T-helper 1 cell treated with Interleukin-12 subunit alpha and Interleukin-12 subunit beta and Interleukin-4 antibody, amounts not matched to agents 30 μg/mL and 1 μg/mL, for 36 hours (primary cell): Measurements from ENCODE around the gene CYYR1.

ENCODE experiments used
- H3K27ac Mint-ChIP-seq: one replicate; pipeline ENCODE4 v1.8.0; 2021; ENCODE audit warnings: mild to moderate bottlenecking, mixed read lengths
- H3K27me3 Mint-ChIP-seq: one replicate; pipeline ENCODE4 v1.8.0; 2021; ENCODE audit warnings: low read depth, mixed read lengths
- H3K36me3 Mint-ChIP-seq: one replicate; pipeline ENCODE4 v1.8.0; 2021; ENCODE audit warnings: low read depth, mixed read lengths
- H3K4me1 Mint-ChIP-seq: one replicate; pipeline ENCODE4 v1.8.0; 2021; ENCODE audit warnings: low read depth, mixed read lengths
- H3K4me3 Mint-ChIP-seq: one replicate; pipeline ENCODE4 v1.8.0; 2021; ENCODE audit warnings: mild to moderate bottlenecking, moderate library complexity, mixed read lengths
- H3K9me3 Mint-ChIP-seq: one replicate; pipeline ENCODE4 v1.8.0; 2021; ENCODE audit warnings: mixed read lengths

CYYR1 gene

DNA sequence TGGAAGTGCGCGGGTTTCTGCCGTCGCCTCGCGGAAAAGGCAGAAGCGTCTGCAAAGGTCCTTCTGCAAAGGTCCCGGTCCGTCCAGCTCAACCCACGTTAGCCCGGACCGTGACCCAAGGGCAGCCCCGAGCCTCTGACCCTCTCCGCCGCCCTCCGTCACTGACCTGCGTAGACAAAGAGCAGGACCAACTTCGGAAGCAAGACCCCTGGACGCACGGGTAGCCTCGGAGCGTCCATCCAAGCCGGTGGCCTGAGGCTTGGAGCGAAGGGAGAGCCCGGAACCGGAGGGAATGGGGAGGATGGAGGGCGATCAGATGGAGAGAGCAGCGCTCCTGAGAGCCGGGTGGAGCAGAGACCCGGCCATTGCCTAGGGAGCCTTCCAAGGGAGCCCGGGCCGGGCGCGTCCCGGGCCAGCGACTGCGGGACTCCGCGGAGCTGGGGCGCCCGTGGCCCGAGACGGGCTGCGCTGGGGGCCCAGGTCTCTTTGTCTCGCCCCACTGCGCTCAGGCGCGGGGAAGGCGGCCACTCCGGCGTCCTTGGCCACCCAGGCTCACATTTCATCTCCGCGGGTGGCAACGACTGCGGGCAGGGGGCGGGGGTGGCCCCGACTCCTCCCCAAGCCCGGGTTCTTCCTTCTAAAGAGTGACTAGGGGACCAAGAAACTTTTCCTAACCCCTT, at the start of gene CYYR1:
CYYR1 (minus strand) TSS at position 585 of the 680 bp plus-strand sequence; CDS start at position 239, 346 bp downstream.
- no peaks in the 10 kb centered on the region for H3K4me1 Mint-ChIP-seq
- H3K4me3 Mint-ChIP-seq = no peak within 1 kb of the TSS
- H3K27ac Mint-ChIP-seq = no peak within 1 kb of the TSS
- peaks cover 14% of the 10 kb centered on the region for H3K9me3 Mint-ChIP-seq
- peaks cover 25% of the 10 kb centered on the region for H3K27me3 Mint-ChIP-seq
- H3K36me3 Mint-ChIP-seq = peaks cover 3% of the 10 kb centered on the region

DNA sequence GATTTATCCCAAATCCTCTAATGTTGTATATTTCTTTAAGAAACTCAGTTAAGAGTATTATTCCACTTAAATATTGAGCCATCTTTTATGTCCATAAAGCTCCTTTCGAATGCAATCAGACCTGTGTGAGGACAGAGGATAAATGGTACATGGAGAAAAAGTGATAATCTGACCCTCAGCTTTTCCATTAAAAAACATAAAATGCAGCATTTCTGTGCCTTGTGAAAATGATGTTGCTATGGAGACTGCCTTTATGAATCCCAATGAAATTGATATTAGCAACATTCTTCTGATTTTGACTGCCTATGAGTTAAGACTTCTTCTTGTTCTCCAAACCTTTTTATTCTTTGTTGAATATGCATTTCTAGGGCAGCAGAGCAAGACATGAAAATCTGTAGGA, 44.1 kb upstream of the CYYR1 start:
- no peaks in the 10 kb centered on the region for H3K36me3 Mint-ChIP-seq
- H3K4me1 Mint-ChIP-seq = no peaks in the 10 kb centered on the region
- H3K27me3 Mint-ChIP-seq = no peaks in the 10 kb centered on the region
- H3K27ac Mint-ChIP-seq = no peak overlapping the region
- H3K4me3 Mint-ChIP-seq = no peak overlapping the region
- no peaks in the 10 kb centered on the region for H3K9me3 Mint-ChIP-seq

DNA sequence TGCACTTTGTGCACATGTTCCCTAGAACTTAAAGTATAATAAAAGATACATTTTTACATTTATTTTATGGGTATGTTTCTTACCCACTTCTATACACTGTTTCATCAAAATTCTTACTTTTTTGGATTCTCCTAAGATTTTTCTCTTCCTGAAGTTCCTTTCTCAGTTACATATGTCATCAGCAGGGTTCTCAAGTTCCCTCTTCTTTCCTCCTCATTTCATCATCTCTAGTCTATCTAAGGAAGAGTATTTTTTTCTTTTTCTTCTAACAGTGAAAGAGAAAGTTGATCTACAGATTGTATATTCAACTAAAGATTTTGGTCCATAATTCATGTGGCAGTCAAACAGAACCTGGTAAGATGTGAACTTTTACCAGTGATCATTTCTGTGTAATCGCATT, 41.2 kb upstream of the CYYR1 start:
- Mint-ChIP-seq H3K27me3 (no peaks in the 10 kb centered on the region), H3K36me3 (no peaks in the 10 kb centered on the region), H3K4me3 (no peak overlapping the region), H3K4me1 (no peaks in the 10 kb centered on the region), H3K9me3 (no peaks in the 10 kb centered on the region), H3K27ac (no peak overlapping the region)

DNA sequence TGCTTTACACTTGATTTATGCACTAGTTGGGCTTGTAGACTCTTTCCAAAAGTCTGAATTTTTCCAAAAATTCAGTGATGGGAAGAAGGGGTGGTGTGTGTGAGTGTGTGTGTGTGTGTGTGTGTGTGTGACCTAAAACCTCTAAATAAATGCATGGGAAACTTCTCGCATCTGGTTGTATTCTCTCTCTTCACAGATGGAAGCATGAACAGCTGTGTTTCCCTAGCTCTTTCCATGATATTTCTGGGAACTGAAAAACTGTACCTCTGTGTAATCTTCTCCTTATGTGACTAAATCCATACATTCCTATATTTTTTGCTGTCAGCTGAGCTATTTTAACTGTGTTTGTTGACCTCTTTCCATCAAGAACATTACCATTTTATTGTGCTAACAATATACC, 26.2 kb upstream of the CYYR1 start:
- Mint-ChIP-seq H3K9me3 (no peaks in the 10 kb centered on the region), H3K27ac (no peak overlapping the region), H3K4me3 (no peak overlapping the region), H3K4me1 (no peaks in the 10 kb centered on the region), H3K27me3 (no peaks in the 10 kb centered on the region), H3K36me3 (no peaks in the 10 kb centered on the region)

DNA sequence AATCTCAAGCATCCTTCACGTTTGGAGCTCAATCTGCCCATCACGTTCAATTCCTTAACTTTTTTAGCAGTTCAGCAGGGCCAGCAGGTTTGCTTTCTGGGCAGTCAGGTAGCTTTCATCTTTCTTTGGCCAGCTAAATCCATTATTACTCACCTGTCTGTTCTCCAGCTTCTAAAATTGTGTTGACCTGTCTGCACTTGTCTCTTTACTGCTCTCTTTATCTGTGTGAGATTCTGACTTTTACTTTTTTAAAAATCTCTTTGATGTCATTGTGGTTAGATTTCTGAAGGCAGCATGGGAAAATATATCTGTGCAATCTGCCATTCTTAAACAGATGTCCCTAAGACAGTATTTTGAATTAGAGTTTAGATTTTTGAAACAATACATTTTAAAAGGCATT, 24.9 kb upstream of the CYYR1 start:
- Mint-ChIP-seq H3K27ac (no peak overlapping the region), H3K36me3 (no peaks in the 10 kb centered on the region), H3K27me3 (no peaks in the 10 kb centered on the region), H3K4me1 (no peaks in the 10 kb centered on the region), H3K4me3 (no peak overlapping the region), H3K9me3 (no peaks in the 10 kb centered on the region)

DNA sequence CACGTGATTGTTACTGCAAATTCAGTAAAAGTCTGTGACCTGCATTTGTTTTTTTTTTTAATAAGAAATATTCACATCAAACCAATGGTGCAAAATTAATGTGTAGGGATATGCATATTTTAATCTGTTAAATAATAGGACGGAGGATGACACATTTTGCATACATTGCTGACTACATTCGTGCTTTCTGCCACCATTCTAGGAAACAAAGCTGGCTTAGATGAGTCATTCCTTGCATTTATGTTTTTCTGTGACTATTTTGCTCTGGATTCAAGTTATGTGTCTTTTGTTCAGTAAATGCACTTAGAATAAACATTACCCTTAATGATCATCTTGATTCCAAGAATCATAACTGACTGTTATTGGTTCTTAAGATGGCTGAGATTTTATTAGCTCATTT, 23.9 kb upstream of the CYYR1 start:
- no peak overlapping the region for H3K27ac Mint-ChIP-seq

DNA sequence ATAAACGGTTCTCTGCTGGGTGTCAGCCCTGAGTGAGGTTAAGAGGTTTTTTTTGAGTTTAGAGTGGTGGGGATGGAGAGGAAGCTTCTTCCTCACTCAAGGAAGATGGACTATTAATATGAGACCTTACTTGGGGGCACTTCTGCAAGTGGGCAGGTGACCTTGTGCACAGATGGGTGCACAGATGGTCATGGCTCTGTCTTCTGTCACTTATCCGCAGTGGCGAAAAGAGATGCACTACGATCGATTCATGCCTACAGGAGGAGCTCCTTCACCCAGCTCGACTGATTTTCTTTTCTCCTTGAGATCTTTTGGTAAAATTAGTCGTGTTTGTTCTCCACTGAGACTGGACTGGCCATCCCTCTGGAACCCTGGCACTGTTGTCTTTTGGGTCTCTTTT, 22.9 kb upstream of the CYYR1 start:
- no peaks in the 10 kb centered on the region for H3K9me3 Mint-ChIP-seq
- no peaks in the 10 kb centered on the region for H3K4me1 Mint-ChIP-seq
- H3K27ac Mint-ChIP-seq = no peak overlapping the region

More for the DNA sequence above, 23.9 kb upstream of the CYYR1 start:
- Mint-ChIP-seq H3K9me3 (no peaks in the 10 kb centered on the region), H3K4me1 (no peaks in the 10 kb centered on the region), H3K36me3 (no peaks in the 10 kb centered on the region), H3K27me3 (no peaks in the 10 kb centered on the region), H3K4me3 (no peak overlapping the region)

DNA sequence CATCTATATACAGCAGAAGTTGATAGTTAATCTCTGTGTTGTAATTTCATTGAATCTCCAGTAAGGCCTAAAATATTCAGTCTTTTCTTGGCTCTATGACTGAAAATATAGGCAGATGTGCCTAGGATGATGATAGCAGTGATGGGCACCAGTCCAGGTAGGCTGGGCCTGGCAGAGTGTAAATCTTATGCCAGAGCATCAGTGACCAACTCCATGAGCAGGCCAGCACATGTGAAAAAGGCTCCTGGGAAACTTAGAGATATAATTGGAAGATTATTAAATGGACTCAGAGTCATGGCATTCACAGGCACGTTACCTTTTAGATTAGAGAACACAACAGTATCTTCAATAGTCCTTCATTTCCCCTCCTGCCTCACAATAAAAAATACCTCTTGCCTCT, 20.7 kb upstream of the CYYR1 start:
- Mint-ChIP-seq H3K27me3 (no peaks in the 10 kb centered on the region), H3K36me3 (no peaks in the 10 kb centered on the region), H3K4me3 (no peak overlapping the region), H3K9me3 (no peaks in the 10 kb centered on the region), H3K27ac (no peak overlapping the region), H3K4me1 (no peaks in the 10 kb centered on the region)

More for the DNA sequence above, 22.9 kb upstream of the CYYR1 start:
- Mint-ChIP-seq H3K27me3 (no peaks in the 10 kb centered on the region), H3K36me3 (no peaks in the 10 kb centered on the region), H3K4me3 (no peak overlapping the region)

DNA sequence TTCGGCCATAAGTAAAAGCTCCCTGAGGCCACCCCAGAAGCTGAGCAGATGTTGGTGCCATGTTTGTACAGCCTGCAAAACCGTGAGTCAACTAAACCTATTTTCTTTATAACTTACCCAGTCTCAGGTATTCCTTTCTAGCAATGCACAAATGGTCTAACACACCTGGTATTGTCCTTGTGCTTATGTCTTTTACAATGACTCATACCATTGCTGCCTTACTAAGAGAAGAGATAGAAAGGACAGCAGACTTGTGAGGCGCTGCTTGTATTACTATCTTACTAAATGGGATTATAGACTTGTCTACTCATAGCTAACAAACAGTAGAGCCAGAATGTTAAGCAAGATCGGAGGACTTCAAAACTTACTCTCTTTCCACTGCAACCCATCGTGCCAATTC, 18.5 kb upstream of the CYYR1 start:
- H3K27ac Mint-ChIP-seq = no peak overlapping the region
- H3K4me3 Mint-ChIP-seq = no peak overlapping the region
- no peaks in the 10 kb centered on the region for H3K27me3 Mint-ChIP-seq
- H3K9me3 Mint-ChIP-seq = no peaks in the 10 kb centered on the region
- H3K36me3 Mint-ChIP-seq = no peaks in the 10 kb centered on the region
- H3K4me1 Mint-ChIP-seq = no peaks in the 10 kb centered on the region

DNA sequence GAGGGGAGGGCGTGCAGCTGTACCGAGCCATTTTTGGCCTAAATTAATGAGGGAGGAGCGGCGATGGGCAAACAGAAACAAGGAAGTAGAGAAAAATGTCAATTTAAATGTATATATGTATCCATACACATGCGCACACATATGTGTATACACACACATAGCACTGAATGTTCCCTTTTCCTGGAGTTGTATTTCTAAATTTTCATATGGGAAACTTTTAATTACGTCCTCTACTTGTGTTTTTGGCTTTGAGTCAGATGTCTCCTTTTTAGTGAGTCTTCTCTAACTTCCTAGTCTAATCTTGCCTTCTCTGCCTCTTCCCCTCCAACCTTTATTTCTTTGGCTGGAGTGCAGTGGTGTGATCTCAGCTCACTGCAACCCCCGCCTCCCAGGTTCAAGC, 15.4 kb upstream of the CYYR1 start:
- H3K4me1 Mint-ChIP-seq = no peaks in the 10 kb centered on the region
- no peak overlapping the region for H3K27ac Mint-ChIP-seq
- H3K9me3 Mint-ChIP-seq = no peaks in the 10 kb centered on the region
- no peaks in the 10 kb centered on the region for H3K27me3 Mint-ChIP-seq
- no peak overlapping the region for H3K4me3 Mint-ChIP-seq
- H3K36me3 Mint-ChIP-seq = no peaks in the 10 kb centered on the region

DNA sequence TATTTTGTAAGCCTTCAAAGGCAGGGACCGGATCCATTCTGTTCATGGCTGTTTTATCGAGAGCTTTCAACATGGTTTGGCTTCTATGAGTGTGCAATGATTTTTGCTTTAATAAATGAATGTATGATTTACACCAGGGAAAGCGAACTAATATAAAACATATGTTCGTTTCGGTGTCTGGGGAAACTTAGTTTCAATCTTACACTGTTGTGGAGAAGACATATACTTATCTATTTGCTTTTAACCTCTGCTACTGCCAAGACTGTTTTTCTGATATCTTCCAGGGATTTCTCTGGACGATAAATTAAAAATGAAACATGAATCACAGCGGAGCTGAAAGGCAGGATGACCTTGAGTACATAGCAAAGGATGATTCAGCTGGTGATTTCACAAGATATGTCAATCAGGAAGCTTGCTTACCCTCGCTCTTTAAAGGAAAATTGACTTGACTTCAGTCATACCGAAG, 14.7 kb upstream of the CYYR1 start:
- Mint-ChIP-seq H3K27ac (no peak overlapping the region), H3K4me1 (no peaks in the 10 kb centered on the region), H3K36me3 (no peaks in the 10 kb centered on the region), H3K27me3 (no peaks in the 10 kb centered on the region), H3K9me3 (peaks cover 1% of the 10 kb centered on the region), H3K4me3 (no peak overlapping the region)

DNA sequence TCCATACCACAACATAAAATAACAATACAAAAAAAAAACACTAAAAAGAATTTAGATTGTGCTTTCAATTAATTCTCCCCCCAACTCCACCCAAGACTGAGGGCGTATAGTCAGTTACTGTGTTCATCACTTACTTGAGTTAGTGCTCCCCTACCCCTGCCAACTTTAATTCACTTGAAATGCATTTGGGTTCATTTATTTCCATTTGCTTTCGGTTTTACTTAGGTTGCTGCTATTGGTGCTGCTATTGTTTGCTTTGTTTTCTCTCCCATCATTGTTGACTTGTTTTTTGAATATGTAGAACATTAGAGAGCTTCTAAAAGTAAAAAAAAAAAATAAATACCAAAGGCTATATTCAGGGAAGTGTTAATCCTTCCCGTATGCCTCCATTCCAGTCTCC, 10.7 kb upstream of the CYYR1 start:
- H3K27me3 Mint-ChIP-seq = no peaks in the 10 kb centered on the region
- no peak overlapping the region for H3K27ac Mint-ChIP-seq
- no peak overlapping the region for H3K4me3 Mint-ChIP-seq
- H3K4me1 Mint-ChIP-seq = no peaks in the 10 kb centered on the region
- no peaks in the 10 kb centered on the region for H3K36me3 Mint-ChIP-seq
- H3K9me3 Mint-ChIP-seq = peaks cover 27% of the 10 kb centered on the region

DNA sequence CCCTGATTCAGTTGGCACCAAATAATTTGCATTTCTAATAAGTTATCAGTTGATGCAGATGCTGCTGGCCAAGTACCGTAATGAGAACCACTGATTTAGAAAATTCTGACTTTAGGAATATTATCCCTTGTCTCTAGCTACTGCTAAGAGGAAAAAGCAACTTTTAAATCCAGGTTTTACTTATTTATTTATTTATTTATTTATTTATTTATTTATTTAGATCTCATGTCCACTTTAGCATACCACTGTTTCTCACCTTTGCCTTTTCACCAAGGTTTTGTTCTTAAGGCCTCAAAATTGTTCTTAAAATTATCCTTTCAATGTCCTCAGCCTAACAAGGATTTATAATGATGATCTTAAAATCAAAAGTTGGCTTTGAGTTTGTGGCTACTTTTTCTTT, 8.7 kb upstream of the CYYR1 start:
- H3K4me3 Mint-ChIP-seq = no peak overlapping the region
- H3K9me3 Mint-ChIP-seq = peaks cover 27% of the 10 kb centered on the region
- H3K27me3 Mint-ChIP-seq = no peaks in the 10 kb centered on the region
- H3K36me3 Mint-ChIP-seq = no peaks in the 10 kb centered on the region
- no peak overlapping the region for H3K27ac Mint-ChIP-seq
- no peaks in the 10 kb centered on the region for H3K4me1 Mint-ChIP-seq

DNA sequence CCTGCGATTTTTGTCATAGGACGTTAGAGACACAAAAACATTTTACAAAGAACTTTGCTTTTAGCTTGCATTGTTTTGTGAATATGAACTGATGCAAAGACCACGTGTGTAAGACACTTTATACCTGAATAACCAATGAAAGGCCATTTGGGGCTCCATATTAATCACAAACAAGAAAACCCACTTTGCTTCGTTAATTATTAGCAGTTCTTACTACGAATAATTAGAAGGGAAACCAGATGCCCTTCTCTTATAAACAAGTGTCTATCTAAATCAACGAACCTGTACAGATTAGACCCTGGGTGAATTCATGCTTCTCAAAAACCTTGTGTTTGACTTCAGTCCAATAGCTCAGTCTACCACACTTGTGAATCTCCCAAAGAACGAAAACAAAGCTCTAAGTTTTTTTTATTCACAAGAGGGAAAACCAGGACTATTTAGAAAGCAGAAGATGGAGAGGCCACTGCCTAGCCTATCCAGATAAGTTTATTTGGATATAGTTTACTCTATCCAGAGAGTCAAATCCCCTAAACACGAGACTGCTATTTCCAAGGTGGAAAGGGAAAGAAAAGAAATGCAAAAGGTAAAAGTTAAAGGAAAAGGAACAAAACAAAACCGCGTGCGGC, 897 bp downstream of the CYYR1 start:
- H3K4me3 Mint-ChIP-seq = no peak overlapping the region
- peaks cover 3% of the 10 kb centered on the region for H3K36me3 Mint-ChIP-seq
- no peak overlapping the region for H3K27ac Mint-ChIP-seq
- H3K27me3 Mint-ChIP-seq = peaks cover 25% of the 10 kb centered on the region
- H3K4me1 Mint-ChIP-seq = no peaks in the 10 kb centered on the region
- peaks cover 14% of the 10 kb centered on the region for H3K9me3 Mint-ChIP-seq

DNA sequence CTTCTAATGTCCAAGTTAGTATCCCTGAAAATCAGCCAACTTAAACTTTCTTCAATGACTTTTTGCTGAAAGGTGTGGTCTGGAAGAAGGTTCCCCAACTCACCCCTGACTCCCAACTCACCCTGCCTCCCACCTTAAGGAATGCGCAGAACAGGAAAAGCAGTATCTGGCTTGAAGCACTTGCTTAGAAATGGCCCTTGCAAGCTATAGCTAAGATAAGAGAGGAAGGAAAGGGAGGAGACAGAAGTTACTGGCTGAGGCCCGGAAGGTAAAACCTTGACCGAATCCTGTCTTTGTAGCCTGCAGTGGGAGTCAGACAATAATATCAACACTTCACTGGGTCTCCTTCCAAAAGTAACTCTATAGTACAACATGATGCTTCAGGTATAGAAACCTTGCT, 2.9 kb downstream of the CYYR1 start:
- no peaks in the 10 kb centered on the region for H3K4me1 Mint-ChIP-seq
- H3K27ac Mint-ChIP-seq = no peak overlapping the region
- H3K9me3 Mint-ChIP-seq = peaks cover 9% of the 10 kb centered on the region
- peaks cover 25% of the 10 kb centered on the region for H3K27me3 Mint-ChIP-seq
- peaks cover 3% of the 10 kb centered on the region for H3K36me3 Mint-ChIP-seq
- no peak overlapping the region for H3K4me3 Mint-ChIP-seq
